Caco-2 (cell line): ENCODE measurements around the gene NGB. TPM values are rescaled to one million over a fixed set of nuclear protein-coding genes. Genes with fewer than 3 reads are reported as not detected.

Experiments used
- BruUV-seq: library from RNA; stranded (reverse); fragments of 400-500 nt; replicated peaks from 2 replicates; lab custom pipeline; 2021; lab: Mats Ljungman, UMichigan
- CTCF ChIA-PET: fragments of 300-600 bp; sonication (Branson Sonifier 250); formaldehyde crosslinking; loops from one replicate; lab custom pipeline; 2022; ENCODE audit warnings: antibody characterized with exemption; lab: Charles Lee
- POLR2A ChIA-PET: fragments of 300-600 bp; sonication (Branson Sonifier 250); formaldehyde crosslinking; loops from one replicate; lab custom pipeline; 2022; ENCODE audit warnings: antibody characterized with exemption; lab: Charles Lee
- DNase-seq, 2 experiments: peaks; one replicate each; pipeline versions ENCODE4 v3.0.0 to v3.0.0-alpha.2; 2020 to 2022
- H3K27me3 ChIP-seq: replicated peaks from 2 replicates; pipeline ENCODE4 v1.6.0; 2011; ENCODE audit warnings: low read length; ENCODE audit not compliant: control insufficient read depth, insufficient read depth
- H3K36me3 ChIP-seq: 2 replicates; pipeline ENCODE4 v1.5.1; 2011; ENCODE audit warnings: low read length; ENCODE audit not compliant: control insufficient read depth, insufficient read depth
- H3K4me1 ChIP-seq: fragments of 250-450 bp; sonication (Bioruptor Pico); 2 replicates; pipeline ENCODE4 v1.5.1; 2020; ENCODE audit warnings: mild to moderate bottlenecking
- H3K4me3 ChIP-seq: 2 replicates; pipeline ENCODE4 v1.5.1; 2011; ENCODE audit warnings: low read depth, mild to moderate bottlenecking, control low read depth, low read length
- H3K9me3 ChIP-seq: fragments of 250-450 bp; sonication (Bioruptor Pico); 2 replicates; pipeline ENCODE4 v1.5.1; 2020; ENCODE audit warnings: mild to moderate bottlenecking, moderate library complexity
- H3K27ac Mint-ChIP-seq: one replicate; pipeline ENCODE4 v1.8.0; 2022; ENCODE audit warnings: mixed read lengths; ENCODE audit not compliant: unreplicated experiment
- H3K27me3 Mint-ChIP-seq: one replicate; pipeline ENCODE4 v1.8.0; 2022; ENCODE audit warnings: mixed read lengths; ENCODE audit not compliant: insufficient read depth, unreplicated experiment
- H3K36me3 Mint-ChIP-seq: one replicate; pipeline ENCODE4 v1.8.0; 2022; ENCODE audit warnings: mild to moderate bottlenecking, mixed read lengths; ENCODE audit not compliant: insufficient read depth, unreplicated experiment
- H3K4me1 Mint-ChIP-seq: one replicate; pipeline ENCODE4 v1.8.0; 2022; ENCODE audit warnings: low read depth, mixed read lengths; ENCODE audit not compliant: unreplicated experiment
- H3K4me3 Mint-ChIP-seq: one replicate; pipeline ENCODE4 v1.8.0; 2022; ENCODE audit warnings: mild to moderate bottlenecking, moderate library complexity, mixed read lengths; ENCODE audit not compliant: unreplicated experiment
- H3K9me3 Mint-ChIP-seq: one replicate; pipeline ENCODE4 v1.8.0; 2022; ENCODE audit warnings: mixed read lengths; ENCODE audit not compliant: unreplicated experiment
- CTCF ChIP-seq, 2 experiments: fragments of 200-600 bp in 1 of 2; IDR thresholded peaks; 1 replicate in 1 of 2; 2 replicates in 1 of 2; pipeline versions ENCODE4 v1.5.1 to v1.8.0; 2011 to 2022; ENCODE audit warnings: antibody characterized with exemption in 1 of 2, control low read depth in 1 of 2, inconsistent platforms in 1 of 2, low read depth in 1 of 2, low read length in 1 of 2, mild to moderate bottlenecking in 1 of 2, moderate library complexity in 1 of 2; ENCODE audit not compliant: insufficient read depth in 1 of 2, severe bottlenecking in 1 of 2, unreplicated experiment in 1 of 2
- intact Hi-C: fragments of 100-400 bp; cut with micrococcal nuclease; formaldehyde crosslinking; loops from one replicate; pipeline ENCODE4 v1.10.0; 2022; ENCODE audit not compliant: unreplicated experiment
- total RNA-seq: library from RNA; stranded (reverse); gene quantifications from 2 replicates; pipeline ENCODE4 v1.2.3, GENCODE V29; 2022

The NGB gene
- total RNA-seq, 1 experiment from 2014 or later = not detected

DNA sequence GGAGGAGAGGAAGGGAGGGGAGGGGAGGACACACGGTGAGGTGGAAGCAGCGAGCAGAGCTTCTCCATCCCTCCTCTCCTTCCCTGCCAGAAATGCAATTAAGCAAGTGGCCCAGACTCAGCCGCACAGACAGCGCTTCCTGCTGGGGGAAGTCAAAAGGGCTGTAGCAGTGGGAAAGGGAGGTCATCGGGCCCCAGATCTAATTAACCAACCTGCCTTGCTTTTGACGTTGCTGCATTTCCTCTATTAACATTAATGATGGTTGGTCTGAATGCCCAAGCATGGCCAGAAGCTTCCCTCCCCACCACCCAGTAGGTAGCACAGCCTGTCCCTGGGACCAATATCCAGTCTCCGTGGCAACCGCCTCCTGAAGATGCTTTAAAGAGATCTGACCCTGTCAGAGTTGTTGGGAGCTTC is 4.6 kb upstream of the NGB start:
- intact Hi-C loops = no loop called here
- H3K4me1 ChIP-seq = no peaks in the 10 kb centered on the region
- no peak for TF ChIP-seq CTCF (IDR thresholded peaks at IDR 0.05; ENCODE audit: insufficient read depth in 1 of 2, low read depth in 1 of 2, low read length in 1 of 2, severe bottlenecking in 1 of 2, unreplicated experiment in 1 of 2)
- no TSS peak for BruUV-seq
- no peak overlapping the region for H3K27ac Mint-ChIP-seq
- no peak overlapping the region for H3K4me3 Mint-ChIP-seq
- H3K4me3 ChIP-seq = no peak overlapping the region
- no peaks in the 10 kb centered on the region for H3K27me3 Mint-ChIP-seq
- no peaks in the 10 kb centered on the region for H3K36me3 ChIP-seq
- no peaks in the 10 kb centered on the region for H3K4me1 Mint-ChIP-seq
- no peaks in the 10 kb centered on the region for H3K9me3 ChIP-seq
- DNase-seq = no peak
- ChIA-PET POLR2A (no interaction called here), CTCF (no interaction called here)
- H3K27me3 ChIP-seq = no peaks in the 10 kb centered on the region
- H3K9me3 Mint-ChIP-seq = no peaks in the 10 kb centered on the region
- H3K36me3 Mint-ChIP-seq = no peaks in the 10 kb centered on the region

- Mint-ChIP-seq H3K9me3 (no peaks in the 10 kb centered on the region), H3K27ac (no peak overlapping the region), H3K27me3 (no peaks in the 10 kb centered on the region), H3K4me3 (no peak overlapping the region), H3K4me1 (no peaks in the 10 kb centered on the region), H3K36me3 (no peaks in the 10 kb centered on the region)
- no peak overlapping the region for H3K4me3 ChIP-seq
- POLR2A ChIA-PET = interaction anchor here (0.6 kb wide), 1 partner anchor 266 kb away, joined by 3 read pairs; no protein-coding TSS in a partner anchor
- BruUV-seq = no TSS peak
- CTCF ChIA-PET = no interaction called here
- no peak for DNase-seq
- intact Hi-C loops = no loop called here
- H3K27me3 ChIP-seq = no peaks in the 10 kb centered on the region
- no peak for TF ChIP-seq CTCF (IDR thresholded peaks at IDR 0.05; ENCODE audit: insufficient read depth in 1 of 2, low read depth in 1 of 2, low read length in 1 of 2, severe bottlenecking in 1 of 2, unreplicated experiment in 1 of 2)
- no peaks in the 10 kb centered on the region for H3K4me1 ChIP-seq
- H3K36me3 ChIP-seq = no peaks in the 10 kb centered on the region
- H3K9me3 ChIP-seq = no peaks in the 10 kb centered on the region
Measured at GRCh38 chr14:77275041-77275580, 4.1 kb upstream of the NGB start.

DNA sequence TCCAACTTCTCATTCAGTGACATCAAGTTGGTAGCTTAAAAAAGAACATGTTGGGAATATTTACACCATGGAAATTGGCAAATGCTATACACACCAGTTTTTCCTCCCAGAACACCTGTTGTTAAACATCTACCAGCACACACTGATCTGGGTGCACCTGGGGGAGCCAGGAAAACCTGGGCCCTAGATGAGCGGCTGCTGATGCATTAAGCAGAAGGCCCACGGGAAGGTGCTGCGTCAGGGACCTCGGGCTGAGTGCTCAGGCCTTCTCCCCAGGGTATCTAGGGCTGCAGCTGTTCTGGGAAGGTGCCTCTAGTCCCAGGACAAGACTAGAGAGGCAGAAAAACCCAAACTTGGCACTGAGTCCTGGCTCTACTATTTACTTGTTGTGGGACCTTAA is 2.8 kb upstream of the NGB start:
- DNase-seq = no peak
- H3K27me3 ChIP-seq = no peaks in the 10 kb centered on the region
- ChIA-PET POLR2A (no interaction called here), CTCF (no interaction called here)
- Mint-ChIP-seq H3K4me3 (no peak overlapping the region), H3K27me3 (no peaks in the 10 kb centered on the region), H3K36me3 (no peaks in the 10 kb centered on the region), H3K4me1 (no peaks in the 10 kb centered on the region), H3K9me3 (no peaks in the 10 kb centered on the region), H3K27ac (no peak overlapping the region)
- no peaks in the 10 kb centered on the region for H3K4me1 ChIP-seq
- no peak overlapping the region for H3K4me3 ChIP-seq
- intact Hi-C loops = no loop called here
- no peak for TF ChIP-seq CTCF (IDR thresholded peaks at IDR 0.05; ENCODE audit: insufficient read depth in 1 of 2, low read depth in 1 of 2, low read length in 1 of 2, severe bottlenecking in 1 of 2, unreplicated experiment in 1 of 2)
- H3K36me3 ChIP-seq = no peaks in the 10 kb centered on the region
- no peaks in the 10 kb centered on the region for H3K9me3 ChIP-seq
- no TSS peak for BruUV-seq
